ENCODE results near the gene ZNF280C.
A peak's percentile ranks its signal among the peaks of the same experiment; 100 is the strongest.
"Not testable (repeated sequence)": the region's sequence is repeated elsewhere in the genome, so short reads cannot be mapped to it uniquely, and the experiment has no call there.

ZNF280C gene

DNA sequence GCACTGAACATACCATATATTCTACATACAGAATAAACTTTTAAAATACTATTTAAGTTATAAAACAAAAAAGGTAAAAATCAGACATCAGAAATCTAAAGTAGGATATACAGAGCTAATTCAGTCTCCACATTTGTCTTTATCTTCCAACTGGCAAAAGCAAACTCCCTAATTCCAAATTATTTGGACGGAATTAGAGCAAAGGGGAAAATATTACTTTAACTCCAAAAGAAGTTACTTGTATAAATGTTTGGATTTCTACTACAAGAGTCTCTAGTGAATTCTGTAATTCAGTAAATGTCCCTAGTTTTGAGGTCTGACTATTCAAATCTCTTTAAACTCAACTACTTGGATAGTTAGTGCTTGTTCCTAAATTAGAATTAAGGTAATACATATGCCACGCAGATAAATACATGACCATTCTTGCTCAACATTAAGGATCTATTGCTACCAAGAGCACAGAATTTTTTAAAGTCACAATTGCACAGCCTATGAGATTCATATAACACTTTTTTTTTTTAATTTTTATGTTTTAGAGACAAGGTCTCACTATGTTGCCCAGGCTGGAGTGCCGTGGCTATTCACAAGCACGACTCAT lies 7.3 kb downstream of the ZNF280C start:
- no peak for DNase-seq

DNA sequence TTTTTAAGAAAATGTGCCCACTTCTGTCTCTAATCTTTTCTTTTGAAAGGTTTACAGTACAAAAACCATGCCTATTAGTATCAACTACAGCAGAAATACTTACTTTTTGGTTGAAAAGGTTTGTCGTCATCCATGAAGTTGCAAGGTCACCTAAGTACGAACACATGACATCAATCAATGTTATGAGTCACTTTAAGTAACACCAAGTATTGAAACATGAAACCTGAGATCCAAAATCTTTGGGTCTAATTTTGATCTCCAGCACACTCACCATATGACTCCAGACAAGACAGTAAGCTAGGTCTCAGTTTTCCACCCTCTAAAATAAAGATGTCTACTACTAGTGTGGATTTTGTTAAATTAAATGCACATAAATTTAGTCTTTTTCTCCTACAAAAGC lies 8.4 kb downstream of the ZNF280C start:
- DNase-seq: no peak

DNA sequence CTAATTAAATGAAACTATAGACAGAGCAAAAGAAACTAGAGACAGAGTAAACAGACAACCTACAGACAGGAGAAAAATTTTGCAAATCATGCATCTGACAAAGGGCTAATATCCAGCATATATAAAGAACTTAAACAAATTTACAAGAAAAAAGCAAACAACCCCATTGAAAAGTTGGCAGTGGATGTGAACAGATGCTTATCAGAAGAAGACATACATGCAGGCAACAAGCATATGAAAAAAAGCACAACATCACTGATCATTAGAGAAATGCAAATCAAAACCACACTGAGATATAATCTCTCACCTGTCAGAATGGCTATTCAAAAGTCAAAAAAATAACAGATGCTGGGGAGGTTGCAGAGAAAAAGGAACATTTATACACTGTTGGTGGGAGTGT lies 14.8 kb downstream of the ZNF280C start:
- no peak for DNase-seq

DNA sequence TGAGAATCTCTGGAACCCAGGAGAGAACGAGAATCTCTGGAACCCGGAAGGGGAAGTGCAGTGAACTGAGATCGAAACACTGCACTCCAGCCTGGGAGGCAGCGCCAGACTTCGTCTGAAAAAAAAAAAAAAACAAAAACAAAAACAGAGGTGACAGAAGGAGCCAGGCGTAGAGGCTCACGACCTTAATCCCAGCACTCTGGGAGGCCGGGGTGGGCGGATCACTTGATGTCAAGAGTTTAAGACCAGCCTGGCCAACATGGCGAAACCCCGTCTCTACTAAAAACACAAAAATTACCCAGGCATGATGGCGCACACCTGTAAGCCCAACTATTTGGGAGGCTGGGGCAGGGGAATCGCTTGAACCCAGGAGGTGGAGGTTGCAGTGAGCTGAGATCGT lies 17.0 kb downstream of the ZNF280C start:
- no peak for DNase-seq

DNA sequence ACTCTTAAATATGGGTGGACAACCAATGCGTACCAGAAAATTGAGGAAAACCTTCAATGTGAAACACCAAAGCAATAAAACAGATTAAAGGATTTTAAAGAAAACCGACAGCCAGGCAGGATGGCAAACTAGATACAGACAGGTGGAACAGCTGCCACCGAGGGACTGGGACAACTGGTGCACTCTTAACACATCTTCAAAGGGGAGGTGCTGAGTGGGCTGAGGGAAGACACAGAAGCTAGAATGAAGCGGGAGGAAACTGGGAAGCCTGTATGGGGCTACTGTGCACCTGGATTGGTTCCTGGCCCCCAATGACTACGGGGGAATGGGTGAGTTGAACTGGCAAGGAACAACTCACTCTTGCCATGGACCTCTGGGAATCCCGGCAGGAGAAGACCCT lies 20.7 kb downstream of the ZNF280C start:
- no peak for DNase-seq

DNA sequence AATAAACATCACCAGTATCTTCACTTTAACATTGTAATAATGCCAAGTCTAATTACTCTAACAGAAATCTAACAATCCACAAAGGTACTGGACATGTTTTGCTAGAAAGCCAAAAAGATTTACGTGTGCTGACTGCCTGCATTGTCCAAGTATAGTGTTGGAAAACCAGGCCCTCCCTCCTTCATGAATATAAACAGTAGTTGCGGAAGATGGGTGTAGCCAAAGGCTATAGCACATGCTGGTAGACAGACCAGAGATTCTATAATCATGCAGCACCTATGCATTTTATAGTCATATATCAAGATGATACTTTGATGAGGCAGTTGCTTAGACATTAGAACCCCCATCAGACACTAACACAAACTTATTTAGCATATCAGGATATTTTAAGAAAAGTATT lies 22.6 kb downstream of the ZNF280C start:
- DNase-seq: no peak

DNA sequence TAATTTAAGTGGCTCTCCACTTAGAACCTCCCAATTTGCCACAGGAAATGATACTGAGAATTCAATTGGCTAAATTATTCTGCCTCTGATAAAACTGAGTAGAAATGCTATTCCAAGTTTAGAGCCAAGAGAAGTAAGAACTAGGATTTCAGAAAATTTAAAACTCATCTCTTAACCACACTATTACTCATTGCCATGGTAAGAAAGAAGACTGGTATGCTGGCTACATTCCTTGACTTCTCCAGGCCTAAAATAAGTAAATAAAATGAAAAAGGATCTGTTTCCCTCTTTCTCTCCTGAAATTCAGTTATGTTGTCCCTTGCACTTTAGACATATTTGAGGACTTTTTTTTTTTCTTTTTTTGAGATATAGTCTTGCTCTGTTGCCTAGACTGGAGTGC lies 23.3 kb downstream of the ZNF280C start:
- DNase-seq: no peak

DNA sequence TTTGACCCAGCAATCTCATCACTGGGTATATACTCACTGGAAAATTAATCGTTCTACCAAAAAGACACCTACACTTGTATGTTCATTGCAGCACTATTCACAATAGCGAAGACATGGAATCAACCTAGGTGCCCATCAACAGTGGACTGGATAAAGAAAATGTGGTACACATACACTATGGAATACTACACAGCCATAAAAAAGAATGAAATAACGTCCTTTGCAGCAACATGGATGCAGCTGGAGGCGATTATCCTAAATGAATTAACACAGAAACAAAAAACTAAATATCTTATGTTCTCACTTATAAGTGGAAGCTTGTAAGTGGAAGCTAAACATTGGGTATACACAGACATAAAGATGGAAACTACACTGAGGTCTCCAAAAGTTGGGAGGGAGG lies 37.5 kb downstream of the ZNF280C start:
- DNase-seq: not testable (repeated sequence)

DNA sequence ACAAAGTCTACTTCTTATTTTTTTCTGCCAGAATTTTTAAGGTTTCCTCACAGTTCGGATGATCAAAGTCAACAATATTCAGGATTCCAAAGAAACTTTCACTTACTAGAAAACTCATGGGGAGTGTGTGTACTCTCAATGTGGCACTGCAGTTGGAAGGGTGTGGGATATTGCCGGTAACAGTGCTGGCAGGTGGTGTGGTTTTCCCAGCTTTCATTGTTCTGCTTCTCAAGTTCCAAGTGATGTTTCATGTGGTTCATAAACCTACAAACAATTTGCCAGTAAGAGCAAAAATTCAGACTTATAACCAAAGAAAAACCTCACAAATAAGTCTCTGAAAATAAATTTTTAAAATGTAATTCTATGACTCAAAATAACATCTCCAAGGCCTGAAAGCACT lies 39.8 kb downstream of the ZNF280C start:
- no peak for DNase-seq

DNA sequence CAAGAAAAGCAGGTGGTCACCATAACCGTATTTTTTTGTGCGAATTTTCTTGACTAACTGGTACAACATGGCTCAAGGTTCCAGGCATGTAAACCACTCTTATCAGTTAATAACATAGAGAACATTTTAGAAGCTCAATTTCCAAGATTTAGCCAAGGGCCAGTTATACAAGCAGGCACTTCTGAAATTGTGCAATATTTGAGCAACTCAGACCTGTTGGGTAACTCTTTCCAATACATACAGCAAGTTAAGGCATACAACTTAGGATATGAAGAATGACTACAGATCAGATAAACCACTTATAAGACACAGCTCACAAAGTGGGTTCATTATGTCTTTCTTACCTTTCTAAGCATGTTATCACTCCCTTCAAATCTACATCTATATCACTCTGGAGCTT lies 43.9 kb downstream of the ZNF280C start:
- DNase-seq: no peak

DNA sequence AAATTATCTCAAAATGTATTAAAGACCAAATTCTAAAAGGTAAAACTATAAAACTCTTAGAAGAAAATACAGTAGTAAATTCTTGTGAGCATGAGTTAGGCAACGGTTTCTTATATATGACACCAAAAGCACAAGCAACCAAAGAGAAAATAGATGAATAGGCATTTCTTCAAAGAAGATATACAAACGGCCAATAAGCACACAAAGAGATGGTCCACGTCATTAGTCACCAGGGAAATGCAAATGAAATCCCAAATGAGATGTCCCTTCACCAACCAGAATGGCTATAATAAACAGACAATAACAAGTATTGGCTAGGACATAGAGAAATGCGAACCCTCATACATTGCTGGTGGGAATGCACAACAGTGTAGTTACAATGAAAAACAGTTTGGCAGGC lies 52.4 kb downstream of the ZNF280C start:
- peak in 1 of 2 experiments; percentile 27 for DNase-seq

DNA sequence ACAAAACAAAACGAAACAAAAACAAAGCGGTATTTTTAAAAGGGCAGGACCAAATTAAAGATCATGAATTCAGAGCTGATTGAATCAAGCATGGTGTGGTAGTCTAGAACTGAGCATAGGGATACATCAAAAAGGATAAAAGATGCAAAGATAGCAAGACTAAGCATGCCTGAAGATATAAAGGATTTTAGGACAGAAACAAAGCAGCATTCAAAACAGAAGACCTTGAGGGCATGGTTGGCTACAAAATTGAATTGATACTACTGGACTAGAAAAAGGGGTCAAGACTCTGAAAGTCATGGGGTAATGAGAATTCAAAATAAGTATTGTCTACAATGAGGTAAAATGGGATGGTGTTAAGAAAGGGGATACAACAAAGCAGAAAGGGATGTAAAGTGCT lies 55.3 kb downstream of the ZNF280C start:
- no peak for DNase-seq

DNA sequence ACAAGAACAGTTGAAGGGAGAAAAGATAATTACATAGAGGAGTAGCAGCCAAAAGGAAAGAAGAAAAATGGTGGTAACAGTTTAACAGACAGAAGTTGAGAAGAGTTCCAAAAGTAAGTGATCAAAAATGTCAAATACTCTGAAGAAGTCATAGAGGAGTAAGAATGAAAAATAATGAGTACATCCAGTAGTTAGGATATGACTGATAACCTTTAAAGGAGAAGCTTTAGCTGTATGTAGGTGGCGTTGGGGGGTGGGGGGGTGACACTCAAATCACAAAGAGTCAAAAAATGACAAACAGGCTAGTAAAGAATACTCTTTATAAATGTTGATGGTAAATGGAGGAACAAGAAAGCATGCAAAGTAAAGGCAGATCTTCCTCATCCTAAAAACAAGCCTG lies 56.3 kb downstream of the ZNF280C start:
- no peak for DNase-seq

DNA sequence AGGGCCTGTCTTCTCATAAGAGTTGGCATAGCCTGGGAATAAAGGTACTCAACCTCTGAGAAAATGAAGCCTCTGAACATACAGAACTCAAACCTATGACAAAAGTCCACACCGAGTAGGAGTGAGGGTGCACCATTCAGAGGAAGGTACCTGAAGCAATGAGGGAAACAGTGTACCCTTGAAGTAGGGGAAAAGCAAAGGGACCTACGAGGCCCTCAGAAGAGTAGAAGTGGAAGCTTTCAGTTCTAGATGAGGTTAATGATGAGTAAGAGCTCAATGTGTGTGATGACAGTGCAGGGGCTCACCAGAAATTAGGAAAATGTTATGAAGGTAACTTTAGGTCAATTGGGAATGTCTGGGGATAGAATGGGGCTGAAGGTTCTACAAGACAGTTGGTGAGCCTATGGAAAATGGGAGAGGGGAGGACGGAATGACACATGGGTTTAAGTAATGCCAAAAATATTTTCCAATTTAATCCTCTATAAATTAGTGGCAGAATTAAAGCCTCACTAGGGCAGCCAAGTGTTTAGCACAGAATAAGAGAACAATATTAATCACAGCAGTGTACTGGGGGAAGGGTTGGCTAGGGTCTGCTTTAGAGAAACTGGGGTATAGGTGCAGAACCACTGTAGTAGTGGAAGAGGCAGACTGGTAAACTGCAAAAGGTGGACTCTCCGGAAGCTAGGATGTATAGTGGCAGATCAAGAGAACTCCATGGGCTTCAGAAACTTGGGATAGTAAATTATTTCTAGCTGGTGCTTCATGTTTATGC lies 57.1 kb downstream of the ZNF280C start:
- DNase-seq: no peak

DNA sequence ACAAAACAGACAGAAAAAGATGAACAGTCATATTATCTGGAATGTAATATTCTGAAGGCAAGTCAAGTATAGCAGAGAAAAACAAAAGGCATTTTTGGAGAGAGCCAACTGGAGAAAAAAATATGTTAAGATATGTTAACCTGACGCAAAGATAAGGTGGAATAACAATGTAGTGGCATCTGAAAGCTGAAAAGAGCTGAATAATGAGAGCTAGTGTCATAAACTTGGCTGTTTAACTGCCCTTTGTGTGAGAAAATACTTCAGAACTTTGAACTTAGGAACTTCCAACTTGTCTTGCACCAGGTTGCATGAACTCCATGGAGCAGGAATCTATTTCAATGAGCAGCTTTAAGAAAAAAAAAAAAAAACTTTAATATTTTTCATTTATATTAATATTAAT lies 64.1 kb downstream of the ZNF280C start:
- DNase-seq: no peak

DNA sequence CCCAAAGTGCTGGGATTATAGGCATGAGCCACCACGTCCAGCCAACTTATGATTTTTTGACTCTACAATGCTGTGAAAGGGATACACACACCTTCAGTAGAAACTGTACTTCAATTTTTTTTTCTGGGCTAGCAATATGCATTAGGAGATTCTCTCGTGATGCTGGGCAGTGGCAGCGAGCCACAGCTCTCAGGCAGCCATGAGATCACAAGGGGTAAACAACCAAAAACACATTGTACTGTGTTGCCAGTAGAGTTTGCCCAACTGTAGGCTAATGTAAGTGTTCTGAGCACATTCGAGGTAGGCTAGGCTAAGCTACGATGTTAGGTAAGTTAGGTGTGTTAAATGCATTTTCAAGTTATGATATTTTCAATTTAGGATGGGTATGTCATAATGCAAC lies 71.2 kb downstream of the ZNF280C start:
- DNase-seq: no peak

DNA sequence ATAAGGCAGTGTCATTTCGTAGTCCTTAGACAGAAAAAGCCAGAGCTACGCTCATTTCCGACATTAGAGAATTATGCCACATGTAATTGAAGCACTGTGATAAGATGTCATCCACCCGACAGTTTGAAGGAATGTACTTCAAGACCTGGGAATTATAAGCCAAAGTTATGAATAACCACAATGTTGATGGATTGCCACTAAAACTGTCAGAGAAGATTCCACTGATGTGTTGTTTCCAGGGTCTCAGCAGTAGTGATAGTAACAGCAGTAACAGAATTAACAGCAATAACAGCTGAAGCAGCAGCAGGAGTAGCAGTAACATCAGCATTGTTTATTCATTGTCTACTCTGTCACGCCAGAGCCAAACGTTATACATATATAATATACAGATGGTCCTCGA lies 72.2 kb downstream of the ZNF280C start:
- no peak for DNase-seq

DNA sequence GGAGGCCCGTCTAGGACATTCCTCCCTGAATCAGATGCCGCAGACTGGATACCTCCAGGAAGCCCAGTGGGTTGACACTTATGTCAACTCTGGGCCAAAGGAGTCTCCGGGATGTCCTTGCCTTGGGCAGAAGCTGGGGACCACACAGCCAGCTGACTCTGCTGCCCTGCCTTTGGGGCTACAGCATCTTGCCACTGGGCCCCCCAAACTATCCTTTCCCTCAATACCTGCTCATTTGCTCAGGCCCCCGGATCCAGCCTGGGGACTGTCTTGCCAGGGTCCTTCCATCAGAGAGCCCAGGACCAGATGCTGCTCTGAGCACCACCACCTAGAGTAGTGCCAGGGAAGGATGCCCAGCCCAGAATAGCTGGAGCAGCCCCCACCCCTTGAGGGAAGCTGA lies 77.9 kb downstream of the ZNF280C start:
- no peak for DNase-seq

DNA sequence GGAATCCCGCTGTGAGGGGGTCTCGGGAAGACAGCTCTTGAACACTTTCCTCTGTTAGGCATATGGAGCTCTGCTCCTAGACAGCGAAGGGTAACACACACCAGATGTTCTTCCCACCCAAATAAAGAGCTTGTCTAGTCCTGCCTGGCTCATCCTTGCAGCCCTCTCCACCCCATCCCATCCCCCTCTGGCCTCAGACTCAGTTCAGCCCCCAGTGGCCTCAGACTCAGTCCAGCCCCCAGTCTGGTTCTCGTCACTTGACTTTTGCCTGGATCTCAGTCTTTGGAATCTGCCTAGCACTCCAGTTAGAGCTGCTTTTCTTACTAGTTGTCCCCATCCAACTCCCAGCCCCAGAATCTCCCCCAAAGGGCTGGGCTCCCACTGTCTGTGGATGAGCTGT lies 82.0 kb downstream of the ZNF280C start:
- DNase-seq: no peak

DNA sequence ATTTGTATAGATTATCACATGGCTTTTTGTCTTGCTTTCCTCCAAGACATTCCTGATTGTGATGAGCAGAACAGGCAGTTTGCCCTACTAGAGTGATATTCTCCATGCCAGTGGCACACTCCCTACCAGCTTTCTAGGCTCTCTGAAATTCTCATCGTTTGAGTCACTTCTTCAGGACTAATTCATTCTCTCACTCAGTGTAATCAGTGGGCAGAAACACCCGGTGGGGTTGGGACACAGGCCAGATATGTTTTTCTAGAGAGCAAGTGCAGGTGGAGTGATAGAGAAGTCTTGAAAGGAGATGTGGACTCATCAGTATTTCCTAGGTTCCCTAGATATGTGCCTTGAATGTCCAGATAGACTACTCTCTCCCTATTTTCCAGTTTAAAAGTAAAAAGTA lies 83.8 kb downstream of the ZNF280C start:
- DNase-seq: no peak

DNA sequence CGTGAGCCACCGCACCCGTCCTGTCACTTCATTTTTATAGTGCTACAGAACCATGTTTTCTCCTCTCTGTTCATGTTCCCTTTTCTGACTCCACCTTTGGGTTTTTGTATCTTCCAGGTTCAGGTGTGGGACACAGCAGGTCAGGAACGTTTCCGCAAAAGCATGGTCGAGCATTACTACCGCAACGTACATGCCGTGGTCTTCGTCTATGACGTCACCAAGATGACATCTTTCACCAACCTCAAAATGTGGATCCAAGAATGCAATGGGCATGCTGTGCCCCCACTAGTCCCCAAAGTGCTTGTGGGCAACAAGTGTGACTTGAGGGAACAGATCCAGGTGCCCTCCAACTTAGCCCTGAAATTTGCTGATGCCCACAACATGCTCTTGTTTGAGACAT lies 84.5 kb downstream of the ZNF280C start:
- no peak for DNase-seq

DNA sequence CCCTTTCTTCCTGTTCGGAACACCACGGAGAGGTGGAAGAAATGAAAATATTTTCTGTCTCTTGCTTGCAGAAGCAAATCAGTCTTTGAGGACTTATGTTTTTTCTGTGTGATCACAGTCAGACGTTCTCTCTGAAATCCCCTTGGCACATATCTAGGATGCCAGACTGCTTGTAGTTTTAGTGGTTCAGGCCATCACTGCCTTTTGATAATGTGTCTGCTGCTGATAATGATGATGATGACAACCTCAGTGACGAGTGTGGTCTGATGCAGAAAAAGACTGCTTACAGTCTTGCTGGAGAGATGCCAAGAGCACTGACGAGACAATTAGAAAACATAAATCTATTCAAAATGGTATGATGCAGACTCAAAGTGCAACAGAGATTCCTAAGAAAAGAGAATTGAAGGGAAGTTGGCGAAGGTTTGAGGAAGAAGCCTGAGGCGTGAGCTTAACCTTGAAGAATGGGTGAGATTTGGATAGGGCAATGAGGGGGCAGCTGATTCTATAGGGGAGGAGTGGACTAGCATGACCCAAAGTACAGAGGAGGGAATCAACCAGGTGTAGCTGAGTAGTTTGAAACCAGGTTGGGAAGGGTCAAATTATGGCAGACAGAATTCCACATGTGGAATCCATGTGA lies 89.0 kb downstream of the ZNF280C start:
- DNase-seq: no peak

DNA sequence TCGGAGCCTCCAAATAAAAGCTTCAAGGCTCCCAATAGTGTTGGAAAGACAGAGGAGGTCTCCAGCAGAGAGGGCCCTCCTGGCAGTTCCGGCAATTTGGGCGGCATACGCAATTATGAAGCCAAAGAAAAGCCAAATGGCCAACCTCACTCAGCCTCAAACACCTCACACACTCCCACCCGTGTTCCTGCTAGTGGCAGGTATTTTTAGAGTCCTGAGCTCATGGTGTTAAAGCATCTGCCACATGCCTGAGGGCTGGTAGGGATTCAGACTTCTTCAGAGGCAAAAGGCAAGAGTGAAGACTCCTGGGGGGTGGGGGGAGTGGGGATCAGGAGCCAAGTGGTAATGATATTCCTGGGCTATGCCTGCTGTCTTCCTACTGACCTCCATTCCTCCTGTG lies 89.5 kb downstream of the ZNF280C start:
- DNase-seq: no peak

DNA sequence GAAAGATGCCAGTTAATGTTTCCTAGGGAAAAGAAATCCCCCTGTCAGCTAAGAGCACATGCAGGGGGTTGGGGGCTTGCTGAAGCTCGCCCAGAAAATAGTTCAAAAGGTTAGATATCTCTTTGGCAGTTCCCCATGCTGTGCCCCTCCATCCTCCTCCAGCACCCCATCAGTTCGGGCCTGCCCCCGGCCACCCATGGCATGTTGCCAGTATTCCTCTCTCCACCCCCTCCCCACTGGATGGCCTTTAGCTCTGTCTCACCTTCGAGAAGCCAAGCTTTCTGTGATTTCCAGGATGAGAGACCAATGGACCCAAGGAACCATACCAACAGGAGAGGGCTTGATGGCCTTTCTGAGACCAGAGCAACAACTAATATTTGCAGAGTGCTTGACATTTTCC lies 91.8 kb downstream of the ZNF280C start:
- DNase-seq: no peak

DNA sequence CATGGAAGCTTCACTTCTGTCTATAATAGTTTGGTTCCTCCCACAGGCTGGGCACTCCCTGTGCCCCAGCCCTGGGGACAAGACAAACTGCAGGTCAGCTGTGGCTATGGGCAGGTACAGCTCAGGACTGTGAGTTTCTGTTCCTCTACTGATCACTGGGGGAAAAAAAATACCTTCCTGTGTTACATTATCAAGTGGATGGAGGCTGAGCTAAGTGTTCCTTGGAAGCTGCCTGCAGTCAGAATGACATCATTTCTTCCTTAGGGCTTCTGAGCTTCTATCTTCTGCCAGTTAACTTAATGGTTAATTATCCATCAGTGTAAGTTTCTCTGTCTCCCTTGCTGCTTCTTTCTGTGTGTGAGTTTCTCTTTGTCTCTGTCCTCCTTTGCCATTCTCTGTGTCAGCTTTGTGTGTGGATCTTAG lies 92.3 kb downstream of the ZNF280C start:
- no peak for DNase-seq

Data from SW 1271 (cell line).